Glomerular endothelial cell (primary cell): ENCODE results near the gene QPCT. TPM values are rescaled to one million over a fixed set of nuclear protein-coding genes. Genes with fewer than 3 reads are reported as not detected.

Experiments used
- total RNA-seq: library from RNA; depleted of rRNA; stranded (reverse); fragments of >200 nt; gene quantifications from 2 replicates; pipeline ENCODE4 v1.2.3, GENCODE V29; 2015

The QPCT gene
- total RNA-seq, 1 donor from 2014 or later: 28.8 TPM

Other genes starting within 250 kb of the QPCT start
- 25.2 and 53.9 TPM in 2 replicates for gene EIF2AK2, start 187.7 kb upstream of the QPCT start, total RNA-seq
- gene SULT6B1, start 156.0 kb upstream of the QPCT start, total RNA-seq: not detected in 2 replicates
- gene CEBPZOS, start 148.1 kb upstream of the QPCT start, total RNA-seq: 18.3 and 36.0 TPM in 2 replicates
- gene CEBPZ, start 113.0 kb upstream of the QPCT start, total RNA-seq: 20.2 and 24.3 TPM in 2 replicates
- gene NDUFAF7, start 113.0 kb upstream of the QPCT start, total RNA-seq: 9.2 and 21.8 TPM in 2 replicates
- gene PRKD3, start 19.8 kb upstream of the QPCT start, total RNA-seq: 42.6 and 60.3 TPM in 2 replicates